ENCODE results near the gene MORC1.

The MORC1 gene

DNA sequence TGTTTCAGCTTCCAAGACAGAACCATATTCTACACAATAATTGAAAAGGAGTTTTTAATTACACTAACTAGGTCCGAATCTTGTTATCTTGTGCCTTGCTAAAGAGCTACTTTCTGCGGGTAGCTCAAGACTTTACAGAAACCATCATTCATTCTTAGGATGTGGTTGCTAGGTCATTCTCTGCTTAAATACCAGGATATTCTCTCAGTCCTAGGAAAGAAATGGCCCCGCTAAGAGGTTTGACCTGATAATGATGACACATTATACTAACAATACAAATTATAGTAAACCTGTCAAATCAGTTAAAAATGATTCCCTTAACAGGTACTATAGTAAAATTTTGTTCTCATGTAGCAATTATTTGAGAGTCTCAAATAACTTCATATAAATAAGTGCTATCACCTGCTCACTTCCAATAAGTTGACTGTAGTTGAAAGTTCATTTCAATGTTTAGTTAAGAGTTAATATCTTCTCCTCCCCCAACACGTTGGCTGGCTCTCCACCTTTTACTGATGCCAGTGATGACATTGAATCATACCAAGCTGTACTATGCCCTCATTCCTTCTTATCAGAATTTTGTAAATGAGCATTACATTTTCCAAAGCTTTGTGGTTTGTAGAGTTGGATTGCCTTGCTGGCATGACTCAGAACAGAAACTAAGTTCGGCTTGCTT is 15.0 kb upstream of the MORC1 start:
- no peaks in the 10 kb centered on the region for H3K79me1 ChIP-seq (ENCODE audit: low read length)
- no peak overlapping the region for H3K9ac ChIP-seq (ENCODE audit: low read length)
- no peak overlapping the region for H2BK12ac ChIP-seq (ENCODE audit: low read length)
- no peak overlapping the region for H2BK120ac ChIP-seq (ENCODE audit: insufficient read depth, low read length, poor library complexity)
- H3K27me3 ChIP-seq (ENCODE audit: insufficient read depth, low read length): no peaks in the 10 kb centered on the region
- no peak overlapping the region for H3K18ac ChIP-seq (ENCODE audit: low read length)
- no peak overlapping the region for H4K91ac ChIP-seq (ENCODE audit: low read depth, low read length)
- H4K8ac ChIP-seq (ENCODE audit: low read depth, low read length): no peak overlapping the region
- H3K4me1 ChIP-seq (ENCODE audit: control insufficient read depth in 1 of 2, insufficient read depth in 2 of 2, low read length in 2 of 2): no peaks in the 10 kb centered on the region
- H3K23ac ChIP-seq (ENCODE audit: low read length): no peak overlapping the region
- DNase-seq: no peak
- no peak overlapping the region for H3K27ac ChIP-seq (ENCODE audit: low read depth, low read length)
- no peak overlapping the region for H3K14ac ChIP-seq (ENCODE audit: low read length)
- H3K79me2 ChIP-seq (ENCODE audit: control insufficient read depth, insufficient read depth, low read length, poor library complexity): no peaks in the 10 kb centered on the region
- no peak overlapping the region for H2AFZ ChIP-seq (ENCODE audit: insufficient read depth, low read length, poor library complexity)
- no peak overlapping the region for H3K4me3 ChIP-seq (ENCODE audit: low read depth, low read length)
- H4K12ac ChIP-seq (ENCODE audit: low read depth, low read length): no peak overlapping the region
- no peaks in the 10 kb centered on the region for H3K36me3 ChIP-seq (ENCODE audit: control insufficient read depth in 1 of 2, insufficient read depth in 2 of 2, low read length in 2 of 2)
- no peaks in the 10 kb centered on the region for H3K9me3 ChIP-seq (ENCODE audit: insufficient read depth, low read depth, low read length)
- no peak overlapping the region for H2BK5ac ChIP-seq (ENCODE audit: low read depth, low read length, poor library complexity)
- H3K4me2 ChIP-seq (ENCODE audit: low read length): no peak overlapping the region
- no CpG with 5 or more reads among the region's 5 CpGs for WGBS (ENCODE audit: extremely low coverage, insufficient coverage, insufficient read length)
- no peak overlapping the region for H2AK5ac ChIP-seq (ENCODE audit: low read length)
- no peak overlapping the region for H3K4ac ChIP-seq (ENCODE audit: low read depth, low read length)

DNA sequence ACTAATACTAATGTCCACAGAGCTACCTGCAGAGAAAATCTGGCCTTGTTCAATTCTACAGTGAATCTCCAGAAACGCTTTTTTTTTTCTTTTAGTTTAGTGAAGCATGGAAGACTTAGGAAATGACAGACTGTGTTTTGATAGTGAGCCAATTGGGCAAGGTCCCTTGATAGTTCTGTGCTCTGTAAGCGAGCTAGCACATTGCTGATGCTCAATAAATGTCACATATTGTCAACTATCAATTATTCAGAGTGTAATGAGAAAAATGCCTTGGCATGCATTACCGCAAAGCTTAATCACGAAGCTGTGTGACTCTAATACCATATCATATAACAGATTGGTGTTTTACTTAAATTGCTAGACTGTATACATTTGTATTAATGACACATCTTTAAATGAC is 13.3 kb upstream of the MORC1 start:
- Histone ChIP-seq H3K18ac (ENCODE audit: low read length) (no peak overlapping the region), H3K27me3 (ENCODE audit: insufficient read depth, low read length) (no peaks in the 10 kb centered on the region), H3K4me3 (ENCODE audit: low read depth, low read length) (no peak overlapping the region), H3K14ac (ENCODE audit: low read length) (no peak overlapping the region), H3K36me3 (ENCODE audit: control insufficient read depth in 1 of 2, insufficient read depth in 2 of 2, low read length in 2 of 2) (no peaks in the 10 kb centered on the region), H3K79me2 (ENCODE audit: control insufficient read depth, insufficient read depth, low read length, poor library complexity) (no peaks in the 10 kb centered on the region), H3K79me1 (ENCODE audit: low read length) (no peaks in the 10 kb centered on the region), H2AFZ (ENCODE audit: insufficient read depth, low read length, poor library complexity) (no peak overlapping the region), H2BK12ac (ENCODE audit: low read length) (no peak overlapping the region), H4K12ac (ENCODE audit: low read depth, low read length) (no peak overlapping the region), H2BK5ac (ENCODE audit: low read depth, low read length, poor library complexity) (no peak overlapping the region), H2AK5ac (ENCODE audit: low read length) (no peak overlapping the region), H3K27ac (ENCODE audit: low read depth, low read length) (no peak overlapping the region), H3K23ac (ENCODE audit: low read length) (no peak overlapping the region), H3K4me2 (ENCODE audit: low read length) (no peak overlapping the region), H3K9ac (ENCODE audit: low read length) (no peak overlapping the region), H2BK120ac (ENCODE audit: insufficient read depth, low read length, poor library complexity) (no peak overlapping the region), H4K91ac (ENCODE audit: low read depth, low read length) (no peak overlapping the region), H3K4me1 (ENCODE audit: control insufficient read depth in 1 of 2, insufficient read depth in 2 of 2, low read length in 2 of 2) (no peaks in the 10 kb centered on the region), H3K9me3 (ENCODE audit: insufficient read depth, low read depth, low read length) (no peaks in the 10 kb centered on the region), H3K4ac (ENCODE audit: low read depth, low read length) (no peak overlapping the region), H4K8ac (ENCODE audit: low read depth, low read length) (no peak overlapping the region)
- DNase-seq: no peak
- WGBS (ENCODE audit: extremely low coverage, insufficient coverage, insufficient read length): no CpG with 5 or more reads among the region's 4 CpGs

DNA sequence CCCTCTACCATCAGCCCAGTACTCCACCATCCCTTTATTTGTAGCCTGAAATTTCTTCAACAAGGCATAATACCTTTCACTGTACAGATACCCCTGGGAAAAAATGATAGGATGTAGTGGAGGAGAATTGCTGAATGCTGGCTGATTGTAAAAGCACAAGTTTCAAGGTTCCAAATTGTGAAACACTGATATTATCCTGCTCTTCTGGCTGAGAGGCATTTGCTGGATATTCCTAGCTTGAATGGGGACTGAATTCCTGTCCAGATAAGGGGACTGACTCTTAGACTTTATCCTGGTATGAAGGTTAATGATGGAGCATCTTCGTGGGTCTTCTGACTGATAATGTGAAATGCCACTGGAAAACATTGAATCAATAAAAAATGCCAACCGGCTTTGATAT is 9.6 kb upstream of the MORC1 start:
- Histone ChIP-seq H3K9me3 (ENCODE audit: insufficient read depth, low read depth, low read length) (no peaks in the 10 kb centered on the region), H3K27ac (ENCODE audit: low read depth, low read length) (no peak overlapping the region), H3K27me3 (ENCODE audit: insufficient read depth, low read length) (no peaks in the 10 kb centered on the region), H2AK5ac (ENCODE audit: low read length) (no peak overlapping the region), H3K9ac (ENCODE audit: low read length) (no peak overlapping the region), H3K4ac (ENCODE audit: low read depth, low read length) (no peak overlapping the region), H3K4me2 (ENCODE audit: low read length) (no peak overlapping the region), H3K79me1 (ENCODE audit: low read length) (no peaks in the 10 kb centered on the region), H3K79me2 (ENCODE audit: control insufficient read depth, insufficient read depth, low read length, poor library complexity) (no peaks in the 10 kb centered on the region), H3K4me1 (ENCODE audit: control insufficient read depth in 1 of 2, insufficient read depth in 2 of 2, low read length in 2 of 2) (no peaks in the 10 kb centered on the region), H3K36me3 (ENCODE audit: control insufficient read depth in 1 of 2, insufficient read depth in 2 of 2, low read length in 2 of 2) (no peaks in the 10 kb centered on the region), H3K23ac (ENCODE audit: low read length) (no peak overlapping the region), H3K18ac (ENCODE audit: low read length) (no peak overlapping the region), H2BK120ac (ENCODE audit: insufficient read depth, low read length, poor library complexity) (no peak overlapping the region), H4K8ac (ENCODE audit: low read depth, low read length) (no peak overlapping the region), H2BK5ac (ENCODE audit: low read depth, low read length, poor library complexity) (no peak overlapping the region), H3K4me3 (ENCODE audit: low read depth, low read length) (no peak overlapping the region), H3K14ac (ENCODE audit: low read length) (no peak overlapping the region), H2BK12ac (ENCODE audit: low read length) (no peak overlapping the region), H4K91ac (ENCODE audit: low read depth, low read length) (no peak overlapping the region), H2AFZ (ENCODE audit: insufficient read depth, low read length, poor library complexity) (no peak overlapping the region), H4K12ac (ENCODE audit: low read depth, low read length) (no peak overlapping the region)
- DNase-seq: no peak
- WGBS (ENCODE audit: extremely low coverage, insufficient coverage, insufficient read length): no CpG with 5 or more reads among the region's 2 CpGs

DNA sequence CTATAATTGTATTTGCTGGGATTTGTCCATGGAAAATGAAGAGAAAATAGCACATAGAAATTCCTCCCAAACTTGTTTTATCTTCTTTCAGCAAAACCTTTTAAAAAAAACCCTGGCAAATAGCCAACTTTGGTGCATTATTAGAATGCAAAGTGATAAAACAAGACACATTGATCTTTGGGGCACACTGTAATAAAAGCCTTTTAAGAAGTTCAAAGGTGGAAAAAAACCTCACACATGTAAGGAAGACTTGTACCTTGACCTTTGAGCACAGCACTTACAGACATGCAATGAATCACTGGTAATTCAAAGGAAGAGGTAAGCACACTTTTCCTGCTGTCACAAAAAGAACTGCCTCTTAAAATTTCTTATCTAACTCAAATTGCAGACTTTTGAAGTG is 8.0 kb upstream of the MORC1 start:
- H4K91ac ChIP-seq (ENCODE audit: low read depth, low read length): no peak overlapping the region
- no peaks in the 10 kb centered on the region for H3K79me1 ChIP-seq (ENCODE audit: low read length)
- H3K36me3 ChIP-seq (ENCODE audit: control insufficient read depth in 1 of 2, insufficient read depth in 2 of 2, low read length in 2 of 2): no peaks in the 10 kb centered on the region
- no peak overlapping the region for H2AK5ac ChIP-seq (ENCODE audit: low read length)
- no peak overlapping the region for H3K14ac ChIP-seq (ENCODE audit: low read length)
- H2BK5ac ChIP-seq (ENCODE audit: low read depth, low read length, poor library complexity): no peak overlapping the region
- no peak overlapping the region for H4K8ac ChIP-seq (ENCODE audit: low read depth, low read length)
- no peak overlapping the region for H2BK12ac ChIP-seq (ENCODE audit: low read length)
- DNase-seq: no peak
- no peak overlapping the region for H3K4me3 ChIP-seq (ENCODE audit: low read depth, low read length)
- no peak overlapping the region for H3K23ac ChIP-seq (ENCODE audit: low read length)
- H3K4me1 ChIP-seq (ENCODE audit: control insufficient read depth in 1 of 2, insufficient read depth in 2 of 2, low read length in 2 of 2): no peaks in the 10 kb centered on the region
- no peak overlapping the region for H3K18ac ChIP-seq (ENCODE audit: low read length)
- H3K9ac ChIP-seq (ENCODE audit: low read length): no peak overlapping the region
- H3K27ac ChIP-seq (ENCODE audit: low read depth, low read length): no peak overlapping the region
- H4K12ac ChIP-seq (ENCODE audit: low read depth, low read length): no peak overlapping the region
- no peak overlapping the region for H3K4ac ChIP-seq (ENCODE audit: low read depth, low read length)
- no peaks in the 10 kb centered on the region for H3K9me3 ChIP-seq (ENCODE audit: insufficient read depth, low read depth, low read length)
- H3K27me3 ChIP-seq (ENCODE audit: insufficient read depth, low read length): no peaks in the 10 kb centered on the region
- no peak overlapping the region for H2AFZ ChIP-seq (ENCODE audit: insufficient read depth, low read length, poor library complexity)
- no peak overlapping the region for H3K4me2 ChIP-seq (ENCODE audit: low read length)
- H2BK120ac ChIP-seq (ENCODE audit: insufficient read depth, low read length, poor library complexity): no peak overlapping the region
- no peaks in the 10 kb centered on the region for H3K79me2 ChIP-seq (ENCODE audit: control insufficient read depth, insufficient read depth, low read length, poor library complexity)
